ENCODE measurements around the gene HDAC4.

GRCh38 chr2:239238381-239238780, 162.4 kb downstream of the HDAC4 start:
- TF ChIP-seq CTCF (IDR thresholded peaks at IDR 0.05; ENCODE audit: control extremely low read depth in 1 of 3, insufficient read depth in 1 of 3, low read depth in 1 of 3, low read length in 3 of 3) (no peak), POLR2AphosphoS5 (IDR thresholded peaks at IDR 0.05; ENCODE audit: low read depth, low read length) (no peak), BACH1 (IDR thresholded peaks at IDR 0.05; ENCODE audit: low read length) (no peak)

Measured in H1 (cell line).